Ovary (tissue), 9 donors: ENCODE measurements around the gene MRPS23. TPM values are rescaled to one million over a fixed set of nuclear protein-coding genes. Genes with fewer than 3 reads are reported as not detected.

ENCODE experiments used
- DNase-seq, 5 donors: peaks; one replicate each; pipeline ENCODE4 v3.0.0-alpha.2; 2019 to 2020
- H3K27ac ChIP-seq, 2 donors: fragments of 200-600 bp; one replicate each; pipeline versions ENCODE4 v1.5.1 to v1.8.0; 2019 to 2022
- H3K27me3 ChIP-seq: fragments of 200-600 bp; one replicate; pipeline ENCODE4 v1.8.0; 2022
- H3K36me3 ChIP-seq: fragments of 200-600 bp; sonication (generic); one replicate; pipeline ENCODE4 v1.5.1; 2019
- H3K4me1 ChIP-seq: one replicate; pipeline ENCODE4 v1.8.1; 2013; ENCODE audit warnings: mild to moderate bottlenecking, moderate library complexity; ENCODE audit not compliant: insufficient read depth
- H3K4me3 ChIP-seq: fragments of 200-600 bp; sonication (generic); one replicate; pipeline ENCODE4 v1.5.1; 2017
- H3K9me3 ChIP-seq, 2 donors: fragments of 200-600 bp in 1 of 2; sonication (generic) in 1 of 2; one replicate each; pipeline versions ENCODE4 v1.5.1 to v1.8.1; 2013 to 2019; ENCODE audit warnings: mild to moderate bottlenecking in 1 of 2, moderate library complexity in 1 of 2
- EP300 ChIP-seq: sonication (generic); formaldehyde crosslinking; IDR thresholded peaks from one replicate; pipeline ENCODE4 v1.6.1; 2017; ENCODE audit warnings: antibody characterized with exemption
- POLR2A ChIP-seq: fragments of 450-650 bp; IDR thresholded peaks from one replicate; pipeline ENCODE4 v1.6.1; 2017; ENCODE audit warnings: antibody characterized with exemption, mild to moderate bottlenecking, moderate library complexity
- WGBS, 3 donors: extraction: QIAGEN DNeasy Blood & Tissue Kit in 1 of 3; methylation state at CpG; one replicate each; pipeline versions ENCODE4 v1.1.5 to v1.1.7; 2013 to 2017; 5-methylcytosine and 5-hydroxymethylcytosine counted together
- intact Hi-C, 4 donors: fragments of 100-400 bp; cut with DNase I; formaldehyde crosslinking; loops; one replicate each; pipeline versions ENCODE4 v1.11.0 to v1.15.1; 2022 to 2023
- polyA plus RNA-seq, 2 donors: library from polyadenylated mRNA; stranded (reverse); fragments of 200-250 nt in 1 of 2; fragments of 350-450 nt in 1 of 2; fragmentation: Illumina TruSeq in 1 of 2; extraction: RNeasy Lipid Tissue Mini Kit (QIAGEN cat#74804) in 1 of 2; gene quantifications; one replicate each; pipeline ENCODE4 v1.2.3, GENCODE V29; 2013 to 2014
- total RNA-seq, 7 donors: library from RNA; depleted of rRNA in 2 of 7; stranded (reverse); fragments of >200 nt in 2 of 7; fragmentation: NEBNext Ultra II Directional in 3 of 7; extraction: Animal tissue kit (Norgen Biotek cat#: 25700) in 3 of 7; gene quantifications; one replicate each; pipeline versions ENCODE4 v1.1.0 to v1.2.4, GENCODE V29; 2016 to 2023
- TF ChIP-seq, protein P1 (sequence below), 3 donors: fragments of 450-650 bp in 2 of 3; fragments of 200-600 bp in 1 of 3; IDR thresholded peaks; one replicate each; pipeline versions ENCODE4 v1.5.1 to v1.8.0; 2016 to 2022; ENCODE audit warnings: antibody characterized with exemption in 3 of 3, mild to moderate bottlenecking in 1 of 3
- donor health status: DM: no; HTN: no; CAD: no; lungs with moderate emphysema.
- donor health status: DM: no; HTN: no; CAD: no.
- donor health status: Bipolar disorder and iron deficiency.
- donor health status: DM: yes; HTN: yes; CAD: no.
- donor health status: DM: no; HTN: no; CAD: no.
- donor health status: DM: yes; HTN: yes; CAD: no.

MRPS23 gene
- total and polyA plus RNA-seq, 9 donors, result 12.2 to 37.9 (median 31.1) TPM

DNA sequence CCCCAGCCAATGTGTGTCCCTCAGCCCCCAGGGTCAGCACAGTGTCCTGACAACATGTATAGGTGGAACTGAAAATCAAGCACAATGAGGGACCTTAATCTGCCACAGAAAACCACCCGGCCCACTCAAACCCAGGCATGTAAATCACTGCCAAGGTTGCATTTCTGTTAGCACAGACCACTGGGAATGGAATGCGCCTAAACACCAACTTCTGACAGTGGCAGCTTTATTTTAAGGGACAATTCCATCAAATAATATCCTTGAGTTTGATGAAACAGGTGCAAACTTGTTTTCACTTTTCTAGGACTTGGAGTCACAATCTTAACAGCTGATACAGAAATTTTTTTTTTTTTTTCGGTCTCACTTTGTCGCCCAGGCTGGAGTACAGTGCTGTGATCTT, 37.3 kb upstream of the MRPS23 start:
- Histone ChIP-seq H3K9me3 (no peaks in the 10 kb centered on the region), H3K27ac (no peak overlapping the region), H3K27me3 (no peaks in the 10 kb centered on the region), H3K4me1 (peaks cover 24% of the 10 kb centered on the region), H3K4me3 (no peak overlapping the region), H3K36me3 (no peaks in the 10 kb centered on the region)
- TF ChIP-seq POLR2A (no peak), EP300 (no peak)
- TF ChIP-seq, protein P1, sequence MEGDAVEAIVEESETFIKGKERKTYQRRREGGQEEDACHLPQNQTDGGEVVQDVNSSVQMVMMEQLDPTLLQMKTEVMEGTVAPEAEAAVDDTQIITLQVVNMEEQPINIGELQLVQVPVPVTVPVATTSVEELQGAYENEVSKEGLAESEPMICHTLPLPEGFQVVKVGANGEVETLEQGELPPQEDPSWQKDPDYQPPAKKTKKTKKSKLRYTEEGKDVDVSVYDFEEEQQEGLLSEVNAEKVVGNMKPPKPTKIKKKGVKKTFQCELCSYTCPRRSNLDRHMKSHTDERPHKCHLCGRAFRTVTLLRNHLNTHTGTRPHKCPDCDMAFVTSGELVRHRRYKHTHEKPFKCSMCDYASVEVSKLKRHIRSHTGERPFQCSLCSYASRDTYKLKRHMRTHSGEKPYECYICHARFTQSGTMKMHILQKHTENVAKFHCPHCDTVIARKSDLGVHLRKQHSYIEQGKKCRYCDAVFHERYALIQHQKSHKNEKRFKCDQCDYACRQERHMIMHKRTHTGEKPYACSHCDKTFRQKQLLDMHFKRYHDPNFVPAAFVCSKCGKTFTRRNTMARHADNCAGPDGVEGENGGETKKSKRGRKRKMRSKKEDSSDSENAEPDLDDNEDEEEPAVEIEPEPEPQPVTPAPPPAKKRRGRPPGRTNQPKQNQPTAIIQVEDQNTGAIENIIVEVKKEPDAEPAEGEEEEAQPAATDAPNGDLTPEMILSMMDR (IDR thresholded peaks at IDR 0.05), result no peak
- intact Hi-C loops, result loop anchor here in 1 of 4 donors (10.0 kb wide), 1 partner anchor 48 kb away; no protein-coding TSS in a partner anchor
- no peak for DNase-seq
- WGBS, 3 donors, result 88 to 96% (median 96%) methylated on average over 4 of the region's 4 CpGs

GRCh38 chr17:57886020-57886419, 36.2 kb upstream of the MRPS23 start:
- DNase-seq, result no peak
- Histone ChIP-seq H3K27me3 (no peaks in the 10 kb centered on the region), H3K4me1 (peaks cover 22% of the 10 kb centered on the region), H3K27ac (no peak overlapping the region), H3K4me3 (no peak overlapping the region), H3K9me3 (no peaks in the 10 kb centered on the region), H3K36me3 (no peaks in the 10 kb centered on the region)
- WGBS, 3 donors, result 90 to 91% (median 91%) methylated on average over 4 of the region's 4 CpGs
- TF ChIP-seq POLR2A (no peak), EP300 (no peak)
- TF ChIP-seq, protein P1 (IDR thresholded peaks at IDR 0.05), result no peak
- intact Hi-C loops, result loop anchor here in 1 of 4 donors (10.0 kb wide), 1 partner anchor 49 kb away; no protein-coding TSS in a partner anchor

GRCh38 chr17:57885148-57885915, 35.5 kb upstream of the MRPS23 start:
- TF ChIP-seq, protein P1 (IDR thresholded peaks at IDR 0.05), result no peak
- TF ChIP-seq EP300, result no peak
- TF ChIP-seq POLR2A, result no peak
- WGBS, 3 donors, result 90 to 93% (median 93%) methylated on average over 67 of the region's 67 CpGs
- H3K27ac ChIP-seq, result no peak overlapping the region
- DNase-seq, result no peak
- no peaks in the 10 kb centered on the region for H3K9me3 ChIP-seq
- H3K4me1 ChIP-seq, result peaks cover 20% of the 10 kb centered on the region
- H3K36me3 ChIP-seq, result no peaks in the 10 kb centered on the region
- intact Hi-C loops, result loop anchor here in 1 of 4 donors (10.0 kb wide), 1 partner anchor 49 kb away; no protein-coding TSS in a partner anchor
- H3K27me3 ChIP-seq, result no peaks in the 10 kb centered on the region
- no peak overlapping the region for H3K4me3 ChIP-seq

DNA sequence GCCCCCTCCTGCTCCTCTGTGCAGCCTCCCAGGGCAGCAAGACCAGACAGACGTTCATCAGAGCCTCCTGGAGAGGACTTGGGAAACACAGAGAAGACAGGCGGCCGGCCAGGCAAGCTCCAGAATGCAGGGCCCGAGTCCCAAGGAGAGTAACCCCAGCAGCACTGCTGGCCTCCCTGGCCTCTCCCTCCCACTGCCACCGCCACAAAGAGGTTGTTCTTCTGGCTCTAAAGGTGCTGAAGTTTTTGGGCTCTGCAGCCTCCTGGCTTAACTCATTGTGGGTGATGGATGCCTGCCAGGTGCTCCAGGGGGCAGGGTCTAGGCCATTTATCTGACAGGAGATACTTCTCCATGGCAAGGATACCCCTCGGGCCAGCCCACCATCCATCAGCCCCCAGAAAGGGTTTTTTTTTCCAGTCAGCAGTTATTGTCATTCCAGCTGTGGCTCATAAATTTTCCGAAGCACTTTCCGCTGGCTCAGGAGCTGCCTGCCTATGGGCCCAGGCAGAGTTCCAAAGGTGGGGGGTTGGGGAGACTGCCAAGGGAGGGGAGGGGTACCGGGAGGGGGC, 32.0 kb upstream of the MRPS23 start:
- Histone ChIP-seq H3K27me3 (no peaks in the 10 kb centered on the region), H3K27ac (peak overlapping the region; percentile 21 to 37), H3K9me3 (no peaks in the 10 kb centered on the region), H3K36me3 (no peaks in the 10 kb centered on the region), H3K4me3 (no peak overlapping the region), H3K4me1 (peaks cover 12% of the 10 kb centered on the region)
- TF ChIP-seq POLR2A (no peak), EP300 (no peak)
- TF ChIP-seq, protein P1 (IDR thresholded peaks at IDR 0.05), result no peak
- 10 to 19% (median 12%) methylated on average over 7 to 9 of the region's 9 CpGs for WGBS, 3 donors
- intact Hi-C loops, result loop anchor here in 1 of 4 donors (10.0 kb wide), 1 partner anchor 53 kb away; no protein-coding TSS in a partner anchor
- peak in 1 of 5 donors; percentile 37 for DNase-seq
